ES-I3 (cell line): ENCODE measurements around the gene CYP8B1.

ENCODE experiments used
- H3K36me3 ChIP-seq: 2 replicates; pipeline ENCODE4 v1.6.1; 2013; ENCODE audit warnings: mild to moderate bottlenecking, low read length, control low read depth, moderate library complexity; ENCODE audit not compliant: insufficient read depth
- H3K4me1 ChIP-seq: 2 replicates; pipeline ENCODE4 v1.6.1; 2013; ENCODE audit warnings: mild to moderate bottlenecking, control low read depth, low read length; ENCODE audit not compliant: insufficient read depth
- H3K9ac ChIP-seq: 2 replicates; pipeline ENCODE4 v1.6.1; 2013; ENCODE audit warnings: low read depth, mild to moderate bottlenecking, low read length, moderate library complexity
- H3K9me3 ChIP-seq: 2 replicates; pipeline ENCODE4 v1.6.1; 2013; ENCODE audit warnings: mild to moderate bottlenecking, low read length, moderate library complexity; ENCODE audit not compliant: control insufficient read depth, insufficient read depth

CYP8B1 gene

GRCh38 chr3:42876401-42876800 is 722 bp upstream of the CYP8B1 start:
- Histone ChIP-seq H3K9me3 (no peaks in the 10 kb centered on the region), H3K36me3 (no peaks in the 10 kb centered on the region), H3K4me1 (peaks cover 2% of the 10 kb centered on the region; the same call in 1 of the 2 replicates), H3K9ac (no peak overlapping the region)

DNA sequence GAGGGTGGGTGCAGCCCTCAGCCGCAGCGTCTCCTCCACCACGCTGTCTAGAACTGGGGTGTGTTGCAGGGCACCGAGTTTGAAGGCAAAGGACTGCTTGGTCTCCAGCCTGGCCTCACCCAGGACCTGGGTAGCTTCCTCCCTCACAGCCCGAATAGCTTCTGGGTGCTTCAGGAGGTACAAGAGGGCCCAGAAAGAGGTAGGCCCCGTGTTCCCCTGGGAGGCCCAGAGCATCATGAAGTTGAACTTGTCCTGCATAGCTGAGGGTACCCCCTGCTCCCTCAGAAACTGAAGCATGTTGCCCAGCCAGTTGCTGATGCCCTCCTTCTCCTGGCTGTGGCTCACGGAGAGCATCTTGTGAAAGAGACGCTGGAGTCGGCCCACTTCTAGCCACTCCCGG is 930 bp downstream of the CYP8B1 start:
- Histone ChIP-seq H3K9ac (no peak overlapping the region), H3K4me1 (no peaks in the 10 kb centered on the region), H3K36me3 (no peaks in the 10 kb centered on the region), H3K9me3 (no peaks in the 10 kb centered on the region)

GRCh38 chr3:42873221-42873982 is 2.3 kb downstream of the CYP8B1 start:
- Histone ChIP-seq H3K4me1 (no peaks in the 10 kb centered on the region), H3K9me3 (no peaks in the 10 kb centered on the region), H3K9ac (no peak overlapping the region), H3K36me3 (no peaks in the 10 kb centered on the region)

GRCh38 chr3:42872718-42873117 is 3.0 kb downstream of the CYP8B1 start:
- no peak overlapping the region for H3K9ac ChIP-seq
- no peaks in the 10 kb centered on the region for H3K4me1 ChIP-seq
- H3K36me3 ChIP-seq: no peaks in the 10 kb centered on the region
- H3K9me3 ChIP-seq: no peaks in the 10 kb centered on the region

DNA sequence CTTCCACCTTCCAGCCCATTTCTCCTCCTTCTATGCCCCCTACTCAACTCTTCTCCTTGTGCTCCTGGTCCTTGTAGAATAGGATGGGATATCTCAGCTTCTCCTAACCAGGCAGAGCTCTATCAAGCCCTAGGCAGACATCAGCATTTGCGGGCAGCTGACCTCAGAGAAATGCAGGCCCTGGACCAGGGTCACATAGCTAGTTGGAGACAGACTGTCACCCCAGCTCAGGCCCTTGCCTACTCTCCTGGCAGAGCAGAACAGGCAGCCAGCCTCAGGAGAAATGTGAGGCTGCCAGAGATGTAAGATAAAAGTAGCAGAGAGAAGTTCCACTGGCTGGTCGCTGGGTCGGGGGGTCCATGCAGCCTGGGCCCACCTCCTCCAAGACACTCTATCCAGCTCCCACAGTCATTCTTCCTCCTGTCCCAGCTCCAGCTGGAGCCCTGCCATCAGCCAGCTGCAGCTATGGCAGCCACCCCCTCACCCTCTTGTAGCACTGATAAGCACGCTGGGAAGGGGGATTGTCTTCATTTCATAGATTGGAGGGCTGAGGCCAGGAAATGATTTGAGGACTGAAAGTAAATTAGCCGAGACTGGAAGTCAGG is 4.0 kb downstream of the CYP8B1 start:
- no peaks in the 10 kb centered on the region for H3K36me3 ChIP-seq
- no peaks in the 10 kb centered on the region for H3K9me3 ChIP-seq
- no peak overlapping the region for H3K9ac ChIP-seq
- H3K4me1 ChIP-seq: no peaks in the 10 kb centered on the region

GRCh38 chr3:42868841-42869240 is 6.8 kb downstream of the CYP8B1 start:
- H3K4me1 ChIP-seq: no peaks in the 10 kb centered on the region
- no peaks in the 10 kb centered on the region for H3K36me3 ChIP-seq
- H3K9me3 ChIP-seq: no peaks in the 10 kb centered on the region
- H3K9ac ChIP-seq: no peak overlapping the region

DNA sequence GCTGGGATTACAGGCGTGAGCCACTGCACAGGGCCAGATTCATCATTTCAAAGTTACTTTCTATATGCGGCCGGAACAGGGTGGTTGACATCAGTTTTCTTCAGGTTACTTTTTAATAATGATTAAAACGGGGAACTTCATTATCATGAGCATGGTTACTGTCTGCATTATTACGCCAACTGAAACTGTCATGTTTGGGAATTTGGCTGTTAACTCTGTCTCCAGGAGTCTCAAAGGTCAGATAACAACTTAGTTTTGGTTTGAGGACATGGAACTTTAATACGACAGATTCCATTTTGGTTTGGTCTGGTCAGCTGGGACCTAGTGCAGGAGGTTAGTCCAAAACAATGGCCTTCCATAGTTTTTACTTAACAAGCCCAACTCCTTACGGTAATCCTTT is 8.5 kb downstream of the CYP8B1 start:
- Histone ChIP-seq H3K9me3 (no peaks in the 10 kb centered on the region), H3K4me1 (no peaks in the 10 kb centered on the region), H3K9ac (no peak overlapping the region), H3K36me3 (no peaks in the 10 kb centered on the region)

DNA sequence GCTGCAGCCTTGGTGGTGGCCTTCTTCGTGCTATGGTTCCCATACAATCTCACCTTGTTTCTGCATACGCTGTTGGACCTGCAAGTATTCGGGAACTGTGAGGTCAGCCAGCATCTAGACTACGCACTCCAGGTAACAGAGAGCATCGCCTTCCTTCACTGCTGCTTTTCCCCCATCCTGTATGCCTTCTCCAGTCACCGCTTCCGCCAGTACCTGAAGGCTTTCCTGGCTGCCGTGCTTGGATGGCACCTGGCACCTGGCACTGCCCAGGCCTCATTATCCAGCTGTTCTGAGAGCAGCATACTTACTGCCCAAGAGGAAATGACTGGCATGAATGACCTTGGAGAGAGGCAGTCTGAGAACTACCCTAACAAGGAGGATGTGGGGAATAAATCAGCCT is 10.4 kb downstream of the CYP8B1 start:
- Histone ChIP-seq H3K9me3 (no peaks in the 10 kb centered on the region), H3K36me3 (no peaks in the 10 kb centered on the region), H3K9ac (no peak overlapping the region), H3K4me1 (no peaks in the 10 kb centered on the region)

- Histone ChIP-seq H3K4me1 (no peaks in the 10 kb centered on the region), H3K36me3 (no peaks in the 10 kb centered on the region), H3K9ac (no peak overlapping the region), H3K9me3 (no peaks in the 10 kb centered on the region)
These were observed 11.2 kb downstream of the CYP8B1 start for GRCh38 chr3:42864321-42864950.

GRCh38 chr3:42856544-42856943 is 19.1 kb downstream of the CYP8B1 start:
- Histone ChIP-seq H3K9ac (no peak overlapping the region), H3K4me1 (no peaks in the 10 kb centered on the region), H3K9me3 (no peaks in the 10 kb centered on the region), H3K36me3 (no peaks in the 10 kb centered on the region)

- Histone ChIP-seq H3K4me1 (no peaks in the 10 kb centered on the region), H3K36me3 (no peaks in the 10 kb centered on the region), H3K9me3 (no peaks in the 10 kb centered on the region), H3K9ac (no peak overlapping the region)
These were observed 19.9 kb downstream of the CYP8B1 start for GRCh38 chr3:42855547-42856380.

DNA sequence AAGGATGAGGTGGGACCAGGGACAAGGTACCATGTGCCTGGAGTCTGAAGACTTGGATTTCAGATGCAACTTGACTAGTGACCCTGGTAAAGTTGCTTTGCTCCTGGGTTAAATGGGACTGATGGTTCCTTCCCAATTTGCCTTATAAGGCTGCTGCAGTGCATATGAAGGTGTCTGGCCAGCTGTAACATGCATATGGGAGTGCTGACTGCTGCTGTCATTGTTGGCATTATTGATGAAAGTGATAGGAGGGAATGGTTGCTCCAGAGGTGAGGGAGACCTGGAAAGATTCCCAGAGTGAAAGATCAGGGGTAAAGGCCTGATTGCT is 20.5 kb downstream of the CYP8B1 start:
- no peaks in the 10 kb centered on the region for H3K4me1 ChIP-seq
- no peak overlapping the region for H3K9ac ChIP-seq
- no peaks in the 10 kb centered on the region for H3K36me3 ChIP-seq
- no peaks in the 10 kb centered on the region for H3K9me3 ChIP-seq

GRCh38 chr3:42853739-42854302 is 21.9 kb downstream of the CYP8B1 start:
- H3K4me1 ChIP-seq: no peaks in the 10 kb centered on the region
- H3K36me3 ChIP-seq: no peaks in the 10 kb centered on the region
- no peaks in the 10 kb centered on the region for H3K9me3 ChIP-seq
- H3K9ac ChIP-seq: no peak overlapping the region

- no peaks in the 10 kb centered on the region for H3K9me3 ChIP-seq
- no peak overlapping the region for H3K9ac ChIP-seq
- H3K4me1 ChIP-seq: no peaks in the 10 kb centered on the region
- H3K36me3 ChIP-seq: no peaks in the 10 kb centered on the region
These were observed 22.6 kb downstream of the CYP8B1 start for GRCh38 chr3:42853056-42853455.
